Measurements from ENCODE around the gene SLC22A16. TPM values are rescaled to one million over a fixed set of nuclear protein-coding genes. Genes with fewer than 3 reads are reported as not detected.

Gene SLC22A16
- total RNA-seq, 1 experiment from 2014 or later, result not detected

DNA sequence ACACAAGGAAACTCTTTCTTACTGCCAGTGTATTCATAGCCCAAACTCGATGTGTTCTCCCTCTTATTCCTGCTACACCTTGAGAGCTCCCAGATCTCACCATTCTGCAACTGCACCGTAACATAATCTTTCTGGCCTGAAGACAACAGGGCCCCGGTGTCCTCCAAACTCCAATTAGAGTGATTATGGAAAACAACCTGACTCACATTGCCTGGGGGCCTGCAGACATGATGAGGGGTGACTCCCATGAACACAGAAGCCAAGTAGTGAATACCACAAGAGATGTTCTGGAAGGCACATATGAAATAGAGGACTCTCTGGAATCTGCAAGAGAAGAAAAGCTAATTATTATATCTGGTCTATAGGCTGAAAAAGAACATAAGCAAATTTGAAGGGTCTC lies 19.7 kb downstream of the SLC22A16 start:
- no peak for DNase-seq (ENCODE audit: low read depth in 1 of 2, low spot score in 2 of 2)
- no peaks in the 10 kb centered on the region for H3K4me1 ChIP-seq (replicated peaks)

DNA sequence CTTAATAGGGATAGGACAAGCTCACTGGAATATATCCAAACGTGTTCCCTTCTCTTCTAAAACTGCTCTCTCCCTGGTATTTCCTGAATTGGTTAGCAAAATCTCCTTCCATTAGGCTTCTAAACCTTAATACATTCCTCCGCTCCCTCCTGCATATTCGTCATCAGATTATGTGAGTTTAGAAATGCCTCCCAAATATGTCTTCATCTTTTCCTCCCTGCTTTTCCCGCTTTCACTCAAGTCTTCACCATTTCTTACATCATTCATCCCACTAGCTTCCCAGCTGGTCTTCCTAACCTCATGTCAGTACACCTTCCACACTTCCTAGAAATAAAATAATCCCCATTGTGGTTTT lies 26.9 kb downstream of the SLC22A16 start:
- no peak overlapping the region for H3K4me3 ChIP-seq
- no peaks in the 10 kb centered on the region for H3K9me3 ChIP-seq (replicated peaks)
- no peak for DNase-seq (ENCODE audit: low read depth in 1 of 2, low spot score in 2 of 2)
- H3K36me3 ChIP-seq, result no peaks in the 10 kb centered on the region
- no peaks in the 10 kb centered on the region for H3K4me1 ChIP-seq (replicated peaks)
- 0 out of 2 replicates have a peak, but pooled peaks cover 7% of the 10 kb centered on the region for H3K27me3 ChIP-seq (replicated peaks)
- no peak overlapping the region for H3K27ac ChIP-seq

More for the DNA sequence above, 19.7 kb downstream of the SLC22A16 start:
- H3K36me3 ChIP-seq, result no peaks in the 10 kb centered on the region
- H3K9me3 ChIP-seq (replicated peaks), result peaks cover 3% of the 10 kb centered on the region; the same call in 1 of the 2 replicates
- no peaks in the 10 kb centered on the region for H3K27me3 ChIP-seq (replicated peaks)
- H3K4me3 ChIP-seq, result no peak overlapping the region
- no peak overlapping the region for H3K27ac ChIP-seq

DNA sequence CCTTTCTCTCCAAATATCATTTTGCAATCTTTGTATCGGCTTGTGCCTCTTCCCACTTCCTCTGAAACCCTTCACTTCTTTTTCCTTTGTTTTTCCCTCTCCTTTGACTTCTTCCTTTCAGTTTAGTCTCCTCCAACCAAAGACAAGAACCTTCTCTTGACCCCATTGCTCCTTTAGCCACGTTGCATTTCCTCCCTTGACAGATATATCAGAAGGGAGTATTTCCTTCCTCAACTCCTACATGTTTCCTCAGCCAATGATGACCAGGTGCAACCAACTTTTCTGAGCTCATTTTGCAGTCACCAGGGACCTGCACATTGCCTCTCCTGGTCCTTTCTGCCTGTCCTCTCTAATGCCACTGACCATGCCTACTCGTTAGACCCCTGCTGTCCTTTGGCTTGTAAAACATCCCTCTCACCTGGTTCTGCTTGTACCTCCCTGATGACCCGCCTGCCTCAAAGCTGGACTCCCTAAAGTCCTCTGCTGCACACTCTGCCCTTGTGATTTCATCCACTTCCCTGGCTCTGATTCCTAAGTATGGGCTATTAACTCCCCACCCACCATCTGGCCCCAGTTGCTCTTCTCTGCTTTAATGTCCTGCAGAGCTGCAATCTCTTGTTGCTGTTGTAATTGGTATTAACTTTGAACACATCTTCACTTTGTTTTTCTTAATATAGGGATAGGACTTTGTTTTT lies 27.4 kb downstream of the SLC22A16 start:
- no peaks in the 10 kb centered on the region for H3K9me3 ChIP-seq (replicated peaks)
- DNase-seq (ENCODE audit: low read depth in 1 of 2, low spot score in 2 of 2), result no peak
- 0 out of 2 replicates have a peak, but pooled peaks cover 7% of the 10 kb centered on the region for H3K27me3 ChIP-seq (replicated peaks)
- H3K4me3 ChIP-seq, result no peak overlapping the region
- no peaks in the 10 kb centered on the region for H3K4me1 ChIP-seq (replicated peaks)
- H3K27ac ChIP-seq, result no peak overlapping the region
- no peaks in the 10 kb centered on the region for H3K36me3 ChIP-seq

DNA sequence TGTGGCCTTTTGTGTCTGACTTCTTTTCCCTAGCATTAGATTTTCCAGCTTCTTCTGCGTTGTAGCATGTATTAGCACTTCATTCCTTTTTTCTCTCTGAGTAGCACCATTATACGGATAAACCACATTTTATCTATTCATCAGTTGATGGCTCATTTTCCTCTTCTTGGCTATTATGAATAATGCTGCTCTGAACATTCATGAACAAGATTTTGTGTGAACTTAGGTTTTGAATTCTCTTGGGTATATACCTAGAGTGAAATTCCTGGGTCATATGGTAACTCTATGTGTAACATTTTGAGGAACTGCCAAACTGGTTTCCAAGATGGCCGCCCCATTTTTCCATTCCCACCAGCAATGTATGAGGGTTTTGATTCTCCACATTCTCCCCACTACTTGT lies 28.7 kb downstream of the SLC22A16 start:
- H3K4me3 ChIP-seq, result no peak overlapping the region
- H3K9me3 ChIP-seq (replicated peaks), result no peaks in the 10 kb centered on the region
- no peaks in the 10 kb centered on the region for H3K36me3 ChIP-seq
- DNase-seq (ENCODE audit: low read depth in 1 of 2, low spot score in 2 of 2), result no peak
- H3K4me1 ChIP-seq (replicated peaks), result no peaks in the 10 kb centered on the region
- H3K27ac ChIP-seq, result no peak overlapping the region
- H3K27me3 ChIP-seq (replicated peaks), result peaks cover 7% of the 10 kb centered on the region; the same call in 1 of the 2 replicates

DNA sequence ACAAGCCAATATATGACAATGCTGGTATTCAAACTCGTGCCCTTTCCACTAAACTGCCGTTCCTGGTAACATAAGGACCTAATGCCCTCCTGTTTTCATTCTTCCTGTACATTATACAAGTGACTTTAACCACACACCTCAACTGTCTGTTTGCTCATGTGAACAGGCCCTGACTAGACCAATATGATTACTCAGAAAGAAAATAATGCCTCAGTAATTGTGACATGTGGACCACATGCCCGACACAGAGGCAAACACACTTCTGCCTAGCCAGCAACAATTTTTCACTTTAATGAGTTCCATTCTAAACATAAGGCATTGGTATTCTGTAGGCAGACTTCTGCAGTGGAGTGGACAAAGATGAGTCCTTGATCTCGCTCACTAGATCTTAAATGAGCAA lies 30.0 kb downstream of the SLC22A16 start:
- Histone ChIP-seq H3K9me3 (replicated peaks) (no peaks in the 10 kb centered on the region), H3K36me3 (no peaks in the 10 kb centered on the region), H3K4me1 (replicated peaks) (no peaks in the 10 kb centered on the region), H3K27me3 (replicated peaks) (peaks cover 9% of the 10 kb centered on the region; the same call in 1 of the 2 replicates), H3K4me3 (no peak overlapping the region), H3K27ac (no peak overlapping the region)
- DNase-seq (ENCODE audit: low read depth in 1 of 2, low spot score in 2 of 2), result no peak

DNA sequence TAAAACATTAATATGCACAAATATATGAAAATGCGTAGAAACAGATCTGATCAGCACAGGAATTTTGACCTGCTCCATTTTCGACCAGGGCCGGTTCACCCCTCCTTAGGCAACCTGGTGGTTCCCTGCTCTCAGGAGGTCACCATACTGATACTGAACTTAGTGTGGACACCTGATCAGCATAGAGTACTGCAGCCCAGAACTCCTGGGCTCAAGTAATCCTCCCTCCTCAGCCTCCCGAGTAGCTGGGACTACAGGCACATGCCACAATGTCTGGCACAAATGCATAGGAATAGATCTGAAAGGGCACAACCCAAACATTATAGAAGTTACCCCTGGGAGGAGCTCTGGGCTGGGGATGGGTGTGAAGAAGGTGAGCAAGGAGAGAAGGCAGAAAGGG lies 36.4 kb downstream of the SLC22A16 start:
- Histone ChIP-seq H3K27ac (no peak overlapping the region), H3K27me3 (replicated peaks) (peaks cover 2% of the 10 kb centered on the region; the same call in 1 of the 2 replicates), H3K36me3 (no peaks in the 10 kb centered on the region), H3K9me3 (replicated peaks) (0 out of 2 replicates have a peak, but pooled peaks cover under 1% of the 10 kb centered on the region), H3K4me3 (no peak overlapping the region), H3K4me1 (replicated peaks) (no peaks in the 10 kb centered on the region)
- no peak for DNase-seq (ENCODE audit: low read depth in 1 of 2, low spot score in 2 of 2)

DNA sequence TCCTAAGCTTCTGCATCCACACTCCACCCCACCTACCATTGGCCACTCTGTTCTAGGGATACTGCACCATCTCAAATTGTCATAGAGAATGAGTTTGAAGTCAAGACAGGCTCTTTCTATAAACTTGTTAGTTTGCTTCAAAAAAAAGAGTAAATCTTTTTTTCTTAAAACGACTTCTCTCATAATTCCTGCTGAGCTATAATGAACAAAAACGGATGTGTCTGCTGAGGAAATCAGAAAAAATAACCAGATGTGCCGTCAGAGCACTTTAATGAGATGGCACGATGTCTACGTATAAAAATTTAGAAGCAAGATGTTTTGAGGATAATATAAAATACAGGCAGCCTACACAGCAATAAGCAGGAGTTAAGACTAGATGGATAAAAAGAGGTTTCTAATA lies 37.1 kb downstream of the SLC22A16 start:
- H3K27me3 ChIP-seq (replicated peaks), result peaks cover 2% of the 10 kb centered on the region; the same call in 1 of the 2 replicates
- no peak overlapping the region for H3K27ac ChIP-seq
- 0 out of 2 replicates have a peak, but pooled peaks cover 2% of the 10 kb centered on the region for H3K9me3 ChIP-seq (replicated peaks)
- no peaks in the 10 kb centered on the region for H3K4me1 ChIP-seq (replicated peaks)
- no peak overlapping the region for H3K4me3 ChIP-seq
- H3K36me3 ChIP-seq, result no peaks in the 10 kb centered on the region
- no peak for DNase-seq (ENCODE audit: low read depth in 1 of 2, low spot score in 2 of 2)

DNA sequence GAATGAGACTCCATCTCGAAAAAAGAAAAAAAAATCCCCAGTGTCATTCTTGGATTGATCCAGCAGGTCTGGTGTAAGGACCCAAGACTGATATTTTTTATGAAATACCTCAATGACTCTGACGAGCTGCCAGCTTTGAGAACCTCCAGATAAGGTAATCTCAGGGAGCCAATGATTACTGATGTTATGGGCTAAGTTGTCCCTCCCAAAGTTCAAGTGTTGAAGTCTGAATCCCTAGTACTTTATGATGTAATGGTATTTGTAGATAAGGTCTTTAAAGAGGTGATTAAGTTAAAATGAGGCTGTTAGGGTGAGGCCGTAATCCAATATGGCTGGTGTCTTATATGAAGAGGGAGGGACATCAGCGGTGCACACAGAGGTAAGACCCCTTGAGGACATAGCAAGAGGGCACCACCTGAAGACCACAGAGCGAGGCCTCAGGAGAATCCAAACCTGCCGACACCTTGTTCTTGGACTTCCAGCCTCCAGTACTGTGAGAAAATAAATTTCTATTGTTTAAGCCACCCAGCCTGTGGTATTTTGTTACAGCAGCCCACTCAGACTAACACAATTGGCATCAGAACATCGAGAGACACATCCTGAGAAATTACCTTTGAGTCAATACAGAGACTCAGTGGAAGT lies 41.3 kb downstream of the SLC22A16 start:
- DNase-seq (ENCODE audit: low read depth in 1 of 2, low spot score in 2 of 2), result no peak
- Histone ChIP-seq H3K27ac (no peak overlapping the region), H3K9me3 (replicated peaks) (0 out of 2 replicates have a peak, but pooled peaks cover 2% of the 10 kb centered on the region), H3K27me3 (replicated peaks) (0 out of 2 replicates have a peak, but pooled peaks cover 6% of the 10 kb centered on the region), H3K4me3 (no peak overlapping the region), H3K36me3 (no peaks in the 10 kb centered on the region), H3K4me1 (replicated peaks) (no peaks in the 10 kb centered on the region)

DNA sequence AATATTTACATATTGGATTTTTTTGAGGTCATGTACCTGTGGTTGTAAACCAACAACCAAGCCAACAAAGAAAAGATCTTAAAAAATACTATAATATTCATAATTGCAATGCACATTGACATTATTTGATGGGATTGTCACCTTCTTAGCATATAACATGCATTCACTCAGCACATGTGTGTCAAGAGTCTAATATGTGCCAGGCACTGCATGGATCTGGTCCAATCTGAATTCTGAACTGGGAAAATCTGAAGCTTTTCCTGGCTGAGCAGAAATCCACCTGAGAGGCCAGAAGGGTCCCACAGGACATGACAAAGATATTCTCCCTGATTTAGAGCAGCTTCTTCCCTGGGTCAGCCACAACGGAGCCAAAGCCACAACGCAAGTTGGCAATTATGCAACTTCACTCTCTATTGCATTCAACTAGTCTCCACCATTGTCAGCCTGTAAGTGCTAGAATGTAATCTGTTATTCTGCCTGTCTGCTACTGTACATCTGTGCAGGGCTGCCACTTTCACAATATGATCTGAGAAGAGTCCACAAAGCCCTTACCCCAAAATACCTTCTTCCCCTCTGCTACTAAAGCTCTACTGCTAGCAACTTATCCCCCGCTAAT lies 44.0 kb downstream of the SLC22A16 start:
- no peaks in the 10 kb centered on the region for H3K4me1 ChIP-seq (replicated peaks)

DNA sequence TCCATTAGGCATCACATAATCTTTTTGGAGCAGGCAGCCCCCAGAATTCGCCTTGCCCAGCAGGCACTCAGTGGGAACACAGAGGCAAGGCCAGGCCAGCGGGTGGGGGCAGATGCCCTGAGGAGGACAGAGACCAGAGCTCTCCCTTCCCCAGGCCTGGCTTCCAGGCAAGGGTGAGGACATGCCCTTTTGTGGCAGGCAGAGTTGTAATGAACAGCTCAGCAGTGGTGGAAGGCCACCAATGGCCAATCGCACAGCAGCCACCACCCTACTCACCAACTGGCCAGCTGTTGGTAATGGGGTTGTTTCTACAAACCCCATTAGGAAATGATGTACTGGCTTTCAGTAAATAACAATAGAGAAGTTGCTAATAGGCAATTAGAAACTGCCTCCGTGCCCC lies 45.7 kb downstream of the SLC22A16 start:
- DNase-seq (ENCODE audit: low read depth in 1 of 2, low spot score in 2 of 2), result no peak
- Histone ChIP-seq H3K4me1 (replicated peaks) (no peaks in the 10 kb centered on the region), H3K27ac (no peak overlapping the region), H3K27me3 (replicated peaks) (0 out of 2 replicates have a peak, but pooled peaks cover 7% of the 10 kb centered on the region), H3K36me3 (no peaks in the 10 kb centered on the region), H3K4me3 (no peak overlapping the region), H3K9me3 (replicated peaks) (0 out of 2 replicates have a peak, but pooled peaks cover 2% of the 10 kb centered on the region)

More for the DNA sequence above, 44.0 kb downstream of the SLC22A16 start:
- Histone ChIP-seq H3K36me3 (no peaks in the 10 kb centered on the region), H3K27ac (no peak overlapping the region), H3K27me3 (replicated peaks) (0 out of 2 replicates have a peak, but pooled peaks cover 6% of the 10 kb centered on the region), H3K9me3 (replicated peaks) (0 out of 2 replicates have a peak, but pooled peaks cover 2% of the 10 kb centered on the region), H3K4me3 (no peak overlapping the region)
- DNase-seq (ENCODE audit: low read depth in 1 of 2, low spot score in 2 of 2), result no peak

DNA sequence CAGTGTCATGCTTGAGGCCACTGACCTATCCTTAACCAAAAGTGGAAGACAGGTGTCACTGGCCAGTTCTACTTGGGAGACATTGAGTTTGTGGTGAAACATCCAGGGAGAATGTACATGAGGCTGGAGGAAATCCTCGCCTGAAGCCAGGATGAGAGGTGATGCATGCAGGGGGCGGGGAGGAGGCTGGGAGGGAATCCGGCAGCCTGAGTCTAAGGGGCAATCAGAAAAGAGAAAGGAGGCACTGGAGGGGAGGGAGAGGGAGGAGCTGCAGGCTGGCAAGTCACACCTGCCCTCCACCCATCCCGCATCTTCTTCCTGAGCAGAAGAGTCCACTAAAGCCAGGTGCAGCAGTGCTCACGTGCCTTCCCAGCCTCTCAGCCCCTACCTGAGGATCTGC lies 46.2 kb downstream of the SLC22A16 start:
- H3K27ac ChIP-seq, result no peak overlapping the region
- no peaks in the 10 kb centered on the region for H3K4me1 ChIP-seq (replicated peaks)
- DNase-seq (ENCODE audit: low read depth in 1 of 2, low spot score in 2 of 2), result no peak
- no peaks in the 10 kb centered on the region for H3K36me3 ChIP-seq
- H3K4me3 ChIP-seq, result no peak overlapping the region
- H3K9me3 ChIP-seq (replicated peaks), result 0 out of 2 replicates have a peak, but pooled peaks cover 2% of the 10 kb centered on the region
- peaks cover 12% of the 10 kb centered on the region; the same call in 1 of the 2 replicates for H3K27me3 ChIP-seq (replicated peaks)

DNA sequence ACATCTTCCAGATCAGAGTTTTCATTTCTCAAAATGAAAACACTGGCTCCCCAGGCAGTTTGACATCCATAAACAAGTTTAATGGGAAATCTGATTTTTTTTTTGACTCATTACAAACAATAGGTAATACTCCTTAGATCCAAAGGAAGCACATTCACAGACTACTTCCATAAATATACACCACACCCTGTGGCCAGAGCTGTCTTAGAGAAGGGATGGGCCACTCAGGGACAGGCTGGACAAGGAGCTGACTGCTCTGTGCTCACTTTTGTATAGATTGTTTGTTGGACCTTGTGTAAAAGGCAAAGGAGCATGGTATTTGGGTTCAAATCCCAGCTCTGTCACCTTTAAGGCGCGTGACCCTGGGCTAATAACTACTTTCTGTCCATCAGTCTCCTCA lies 48.3 kb downstream of the SLC22A16 start:
- Histone ChIP-seq H3K36me3 (no peaks in the 10 kb centered on the region), H3K9me3 (replicated peaks) (no peaks in the 10 kb centered on the region), H3K4me1 (replicated peaks) (no peaks in the 10 kb centered on the region), H3K27ac (no peak overlapping the region), H3K4me3 (no peak overlapping the region), H3K27me3 (replicated peaks) (peaks cover 16% of the 10 kb centered on the region; the same call in 1 of the 2 replicates)
- DNase-seq (ENCODE audit: low read depth in 1 of 2, low spot score in 2 of 2), result no peak

DNA sequence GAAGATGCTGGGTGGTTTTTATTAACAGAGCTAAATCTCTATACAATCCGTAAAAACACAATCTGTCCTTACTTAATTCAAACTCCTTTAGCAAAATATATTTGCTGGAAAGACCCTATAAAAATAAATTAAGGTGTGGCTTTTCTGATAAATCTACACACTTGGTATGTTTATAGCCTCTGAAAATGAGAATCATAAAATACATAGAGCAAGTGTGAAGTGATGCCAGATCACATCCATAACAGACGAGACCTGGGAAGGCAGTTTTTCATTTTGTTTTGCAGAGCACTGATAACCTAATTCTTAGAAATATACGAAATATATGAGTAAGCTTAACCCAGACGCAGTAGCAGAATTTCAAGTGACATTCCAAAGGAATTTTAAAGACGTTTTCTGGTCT lies 50.6 kb downstream of the SLC22A16 start:
- Histone ChIP-seq H3K4me1 (replicated peaks) (no peaks in the 10 kb centered on the region), H3K27me3 (replicated peaks) (peaks cover 10% of the 10 kb centered on the region; the same call in 1 of the 2 replicates), H3K36me3 (no peaks in the 10 kb centered on the region), H3K27ac (no peak overlapping the region), H3K9me3 (replicated peaks) (no peaks in the 10 kb centered on the region; the same call in 1 of the 2 replicates), H3K4me3 (no peak overlapping the region)
- DNase-seq (ENCODE audit: low read depth in 1 of 2, low spot score in 2 of 2), result no peak

DNA sequence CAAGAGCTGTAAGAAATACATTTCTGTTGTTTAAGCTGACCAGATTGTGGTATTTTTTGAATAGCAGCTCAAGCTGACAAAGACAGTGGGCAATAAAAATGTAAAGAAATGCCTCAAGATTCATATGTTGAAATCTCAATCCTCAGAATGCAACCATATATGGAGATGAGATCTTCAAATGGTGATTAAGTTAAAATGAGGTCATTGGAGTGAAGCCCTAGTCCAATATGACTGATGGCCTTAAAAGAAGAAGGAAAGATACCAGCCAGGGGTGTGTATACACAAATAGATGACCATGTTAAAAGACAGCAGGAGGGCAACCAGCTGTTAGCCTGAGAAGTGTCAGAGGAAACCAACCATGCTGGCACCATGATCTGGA lies 54.0 kb downstream of the SLC22A16 start:
- H3K9me3 ChIP-seq (replicated peaks), result no peaks in the 10 kb centered on the region; the same call in 1 of the 2 replicates
- no peak for DNase-seq (ENCODE audit: low read depth in 1 of 2, low spot score in 2 of 2)
- no peaks in the 10 kb centered on the region for H3K36me3 ChIP-seq
- no peak overlapping the region for H3K4me3 ChIP-seq
- H3K27me3 ChIP-seq (replicated peaks), result peaks cover 10% of the 10 kb centered on the region; the same call in 1 of the 2 replicates
- H3K27ac ChIP-seq, result no peak overlapping the region
- H3K4me1 ChIP-seq (replicated peaks), result no peaks in the 10 kb centered on the region
